Measurements from ENCODE around the gene TMEM217. TPM values are rescaled to one million over a fixed set of nuclear protein-coding genes. Genes with fewer than 3 reads are reported as not detected.

Gene TMEM217
- total RNA-seq, 1 donor from 2014 or later, result 1.8 TPM

GRCh38 chr6:37225350-37226169 is 32.4 kb downstream of the TMEM217 start:
- DNase-seq, result no peak
- TF ChIP-seq, protein P1, sequence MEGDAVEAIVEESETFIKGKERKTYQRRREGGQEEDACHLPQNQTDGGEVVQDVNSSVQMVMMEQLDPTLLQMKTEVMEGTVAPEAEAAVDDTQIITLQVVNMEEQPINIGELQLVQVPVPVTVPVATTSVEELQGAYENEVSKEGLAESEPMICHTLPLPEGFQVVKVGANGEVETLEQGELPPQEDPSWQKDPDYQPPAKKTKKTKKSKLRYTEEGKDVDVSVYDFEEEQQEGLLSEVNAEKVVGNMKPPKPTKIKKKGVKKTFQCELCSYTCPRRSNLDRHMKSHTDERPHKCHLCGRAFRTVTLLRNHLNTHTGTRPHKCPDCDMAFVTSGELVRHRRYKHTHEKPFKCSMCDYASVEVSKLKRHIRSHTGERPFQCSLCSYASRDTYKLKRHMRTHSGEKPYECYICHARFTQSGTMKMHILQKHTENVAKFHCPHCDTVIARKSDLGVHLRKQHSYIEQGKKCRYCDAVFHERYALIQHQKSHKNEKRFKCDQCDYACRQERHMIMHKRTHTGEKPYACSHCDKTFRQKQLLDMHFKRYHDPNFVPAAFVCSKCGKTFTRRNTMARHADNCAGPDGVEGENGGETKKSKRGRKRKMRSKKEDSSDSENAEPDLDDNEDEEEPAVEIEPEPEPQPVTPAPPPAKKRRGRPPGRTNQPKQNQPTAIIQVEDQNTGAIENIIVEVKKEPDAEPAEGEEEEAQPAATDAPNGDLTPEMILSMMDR (IDR thresholded peaks at IDR 0.05), result no peak

GRCh38 chr6:37222992-37223391 is 35.0 kb downstream of the TMEM217 start:
- TF ChIP-seq, protein P1 (IDR thresholded peaks at IDR 0.05), result no peak
- intact Hi-C loops (cut with DNase I), result no loop called here
- no peak overlapping the region for H3K27ac ChIP-seq

More at GRCh38 chr6:37225350-37226169, 32.4 kb downstream of the TMEM217 start:
- Histone ChIP-seq H3K9me3 (no peaks in the 10 kb centered on the region), H3K27me3 (no peaks in the 10 kb centered on the region), H3K36me3 (no peaks in the 10 kb centered on the region), H3K4me3 (no peak overlapping the region), H3K4me1 (peaks cover 3% of the 10 kb centered on the region), H3K27ac (no peak overlapping the region)
- intact Hi-C loops (cut with DNase I), result no loop called here
- ATAC-seq, result no peak

GRCh38 chr6:37222125-37222967 is 35.6 kb downstream of the TMEM217 start:
- DNase-seq (peak; percentile 92), ATAC-seq (peak; percentile 97)
- TF ChIP-seq, protein P1 (IDR thresholded peaks at IDR 0.05), result no peak
- Histone ChIP-seq H3K27me3 (no peaks in the 10 kb centered on the region), H3K4me3 (peak overlapping the region; percentile 78), H3K9me3 (no peaks in the 10 kb centered on the region), H3K27ac (no peak overlapping the region), H3K36me3 (no peaks in the 10 kb centered on the region), H3K4me1 (peaks cover 3% of the 10 kb centered on the region)
- intact Hi-C loops (cut with DNase I), result no loop called here

More at GRCh38 chr6:37222992-37223391, 35.0 kb downstream of the TMEM217 start:
- H3K27me3 ChIP-seq, result no peaks in the 10 kb centered on the region
- H3K9me3 ChIP-seq, result no peaks in the 10 kb centered on the region
- peak overlapping the region; percentile 78 for H3K4me3 ChIP-seq
- no peak for DNase-seq
- ATAC-seq, result no peak
- peaks cover 3% of the 10 kb centered on the region for H3K4me1 ChIP-seq
- H3K36me3 ChIP-seq, result no peaks in the 10 kb centered on the region

- no peak for DNase-seq
- intact Hi-C loops (cut with DNase I), result no loop called here
- TF ChIP-seq, protein P1 (IDR thresholded peaks at IDR 0.05), result no peak
- Histone ChIP-seq H3K4me1 (peaks cover 3% of the 10 kb centered on the region), H3K27me3 (no peaks in the 10 kb centered on the region), H3K9me3 (no peaks in the 10 kb centered on the region), H3K36me3 (no peaks in the 10 kb centered on the region), H3K4me3 (peak overlapping the region; percentile 78), H3K27ac (no peak overlapping the region)
- no peak for ATAC-seq
Observed at GRCh38 chr6:37221585-37222124, 36.3 kb downstream of the TMEM217 start.

- no peaks in the 10 kb centered on the region for H3K27me3 ChIP-seq
Observed at GRCh38 chr6:37218511-37218910, 39.4 kb downstream of the TMEM217 start.

More at GRCh38 chr6:37218511-37218910, 39.4 kb downstream of the TMEM217 start:
- H3K36me3 ChIP-seq, result no peaks in the 10 kb centered on the region
- no peak overlapping the region for H3K4me3 ChIP-seq
- H3K4me1 ChIP-seq, result peaks cover 3% of the 10 kb centered on the region
- TF ChIP-seq, protein P1 (IDR thresholded peaks at IDR 0.05), result no peak
- ATAC-seq (no peak), DNase-seq (no peak)
- no peaks in the 10 kb centered on the region for H3K9me3 ChIP-seq
- intact Hi-C loops (cut with DNase I), result no loop called here
- no peak overlapping the region for H3K27ac ChIP-seq
